ENCODE data around the gene PTGFRN.

DNA sequence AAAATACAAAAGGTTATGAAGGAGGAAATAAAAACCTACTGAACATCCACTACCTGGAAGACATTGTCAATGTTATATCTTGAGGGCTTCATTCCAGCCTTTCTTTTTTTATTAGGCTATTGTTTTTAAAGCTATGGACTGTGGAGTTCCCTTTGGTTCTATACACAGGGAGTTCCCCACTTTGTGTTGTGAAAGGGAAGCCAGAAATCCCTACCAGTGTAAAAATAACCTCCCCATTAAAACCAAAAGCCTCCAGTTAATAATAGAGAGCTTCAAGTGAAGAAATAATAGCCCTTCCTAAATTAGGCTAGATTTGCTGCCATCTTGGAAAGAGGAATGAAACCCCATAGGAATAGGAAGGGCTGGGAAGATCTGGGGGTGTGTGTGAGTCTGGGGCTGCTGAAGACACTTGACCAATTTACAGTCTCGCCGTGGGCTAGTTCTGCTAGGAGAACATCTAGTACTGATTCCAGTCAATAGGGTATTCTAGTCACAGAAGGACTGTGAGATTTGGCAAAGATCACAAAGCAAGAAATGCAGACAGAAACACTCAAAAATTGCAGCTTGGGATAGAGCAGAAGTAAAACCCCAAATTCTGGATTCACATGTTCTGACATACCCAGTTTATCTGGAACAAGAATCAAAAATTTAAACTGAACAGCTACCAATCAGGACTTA lies 32.4 kb upstream of the PTGFRN start:
- TF ChIP-seq CTCF (conservative IDR thresholded peaks at IDR 0.05) (no peak), ZFX (IDR thresholded peaks at IDR 0.05) (no peak)

Data from C4-2B (cell line).